ENCODE results near the gene TMEM141.
"Not testable (repeated sequence)": the region's sequence is repeated elsewhere in the genome, so short reads cannot be mapped to it uniquely, and the experiment has no call there.

Gene TMEM141

GRCh38 chr9:136833381-136834048, 42.4 kb downstream of the TMEM141 start:
- not testable (repeated sequence) for DNase-seq (ENCODE audit: low spot score)

GRCh38 chr9:136835162-136835931, 44.2 kb downstream of the TMEM141 start:
- DNase-seq (ENCODE audit: low spot score) = no peak

GRCh38 chr9:136835932-136836904, 45.1 kb downstream of the TMEM141 start:
- DNase-seq (ENCODE audit: low spot score) = no peak

GRCh38 chr9:136837146-136837855, 46.2 kb downstream of the TMEM141 start:
- DNase-seq (ENCODE audit: low spot score) = no peak

GRCh38 chr9:136837856-136838277, 46.7 kb downstream of the TMEM141 start:
- not testable (repeated sequence) for DNase-seq (ENCODE audit: low spot score)

GRCh38 chr9:136838314-136839228, 47.4 kb downstream of the TMEM141 start:
- DNase-seq (ENCODE audit: low spot score) = no peak

GRCh38 chr9:136839229-136840139, 48.3 kb downstream of the TMEM141 start:
- no peak for DNase-seq (ENCODE audit: low spot score)

GRCh38 chr9:136840140-136840876, 49.2 kb downstream of the TMEM141 start:
- no peak for DNase-seq (ENCODE audit: low spot score)

- no peak for DNase-seq (ENCODE audit: low spot score)
These were observed 49.9 kb downstream of the TMEM141 start for GRCh38 chr9:136840877-136841645.

GRCh38 chr9:136841646-136842379, 50.7 kb downstream of the TMEM141 start:
- not testable (repeated sequence) for DNase-seq (ENCODE audit: low spot score)

- peak; percentile 88 for DNase-seq (ENCODE audit: low spot score)
These were observed 51.3 kb downstream of the TMEM141 start, which contains the start of gene AJM1 for GRCh38 chr9:136842380-136842948. TSS of gene AJM1 (plus strand) at chr9:136842478. CDS start at chr9:136844415, 1,937 bp downstream.
